ENCODE results near the gene NEGR1.

DNA sequence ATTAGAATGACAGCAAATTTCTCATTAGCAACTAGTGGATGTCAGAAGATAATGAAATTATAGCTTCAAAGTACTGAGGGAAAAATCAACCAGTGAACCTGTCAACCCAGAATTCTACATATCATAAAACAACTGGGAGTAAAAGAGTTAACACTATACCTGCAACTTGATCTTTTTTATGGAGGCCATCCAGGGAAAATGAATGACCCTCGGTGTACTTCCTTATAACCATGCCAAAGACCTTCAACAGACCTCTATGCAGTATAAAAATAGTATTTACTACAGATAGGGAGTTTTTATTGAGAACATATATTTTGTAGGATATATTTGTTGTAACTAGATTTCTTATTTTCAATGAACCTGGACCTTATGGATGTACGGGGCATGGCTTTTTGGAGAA, 809.0 kb downstream of the NEGR1 start:
- no peak for TF ChIP-seq CTCF (IDR thresholded peaks at IDR 0.05; ENCODE audit: poor library complexity)
- TF ChIP-seq EZH2phosphoT487 (IDR thresholded peaks at IDR 0.05; ENCODE audit: low read depth, severe bottlenecking, unreplicated experiment) = no peak

All from hepatocyte (in vitro differentiated cells).